ENCODE measurements around the gene GNB1L.

The GNB1L gene

GRCh38 chr22:19748991-19749664, 105.5 kb downstream of the GNB1L start:
- H3K4me3 Mint-ChIP-seq, result no peak overlapping the region
- no peaks in the 10 kb centered on the region for H3K36me3 Mint-ChIP-seq (ENCODE audit: insufficient read depth)
- H3K4me1 Mint-ChIP-seq (ENCODE audit: low read depth in 2 of 2), result no peaks in the 10 kb centered on the region
- DNase-seq (no peak), ATAC-seq (replicated peaks) (no peak)
- H3K9me3 Mint-ChIP-seq, result no peaks in the 10 kb centered on the region
- H3K27ac Mint-ChIP-seq, result peak overlapping the region in 1 of 2 donors; percentile 16
- H3K27me3 Mint-ChIP-seq, result peaks cover 20 to 47% of the 10 kb centered on the region in 2 donors

- Mint-ChIP-seq H3K36me3 (ENCODE audit: insufficient read depth) (no peaks in the 10 kb centered on the region), H3K4me1 (ENCODE audit: low read depth in 2 of 2) (no peaks in the 10 kb centered on the region), H3K9me3 (no peaks in the 10 kb centered on the region), H3K27ac (no peak overlapping the region), H3K4me3 (no peak overlapping the region), H3K27me3 (peaks cover 15 to 37% of the 10 kb centered on the region in 2 donors)
- no peak for ATAC-seq (replicated peaks)
- no peak for DNase-seq
Measured at GRCh38 chr22:19748139-19748538, 106.5 kb downstream of the GNB1L start.

- H3K27me3 Mint-ChIP-seq, result peaks cover 9 to 31% of the 10 kb centered on the region in 2 donors
- no peaks in the 10 kb centered on the region for H3K9me3 Mint-ChIP-seq
- H3K27ac Mint-ChIP-seq, result no peak overlapping the region
- no peak for DNase-seq
- H3K4me1 Mint-ChIP-seq (ENCODE audit: low read depth in 2 of 2), result no peaks in the 10 kb centered on the region
- no peak overlapping the region for H3K4me3 Mint-ChIP-seq
- no peak for ATAC-seq (replicated peaks)
- H3K36me3 Mint-ChIP-seq (ENCODE audit: insufficient read depth), result no peaks in the 10 kb centered on the region
Measured at GRCh38 chr22:19747551-19747950, 107.1 kb downstream of the GNB1L start.

- no peak overlapping the region for H3K4me3 Mint-ChIP-seq
- no peak for ATAC-seq (replicated peaks)
- H3K9me3 Mint-ChIP-seq, result no peaks in the 10 kb centered on the region
- H3K27me3 Mint-ChIP-seq, result peaks cover 6 to 23% of the 10 kb centered on the region in 2 donors
- H3K36me3 Mint-ChIP-seq (ENCODE audit: insufficient read depth), result no peaks in the 10 kb centered on the region
- no peak for DNase-seq
- H3K27ac Mint-ChIP-seq, result no peak overlapping the region
- H3K4me1 Mint-ChIP-seq (ENCODE audit: low read depth in 2 of 2), result no peaks in the 10 kb centered on the region
Measured at GRCh38 chr22:19746726-19747125, 107.9 kb downstream of the GNB1L start.

GRCh38 chr22:19745155-19746101, 109.2 kb downstream of the GNB1L start:
- DNase-seq, result no peak
- no peaks in the 10 kb centered on the region for H3K4me1 Mint-ChIP-seq (ENCODE audit: low read depth in 2 of 2)

GRCh38 chr22:19744350-19745006, 110.2 kb downstream of the GNB1L start:
- DNase-seq (no peak), ATAC-seq (replicated peaks) (no peak)
- Mint-ChIP-seq H3K4me3 (no peak overlapping the region), H3K27me3 (peaks cover 0 to 19% of the 10 kb centered on the region in 2 donors), H3K36me3 (ENCODE audit: insufficient read depth) (no peaks in the 10 kb centered on the region), H3K9me3 (no peaks in the 10 kb centered on the region), H3K27ac (peak overlapping the region in 1 of 2 donors; percentile 53), H3K4me1 (ENCODE audit: low read depth in 2 of 2) (no peaks in the 10 kb centered on the region)

More at GRCh38 chr22:19745155-19746101, 109.2 kb downstream of the GNB1L start:
- H3K27ac Mint-ChIP-seq, result peak overlapping the region in 1 of 2 donors; percentile 53
- no peak for ATAC-seq (replicated peaks)
- no peaks in the 10 kb centered on the region for H3K9me3 Mint-ChIP-seq
- H3K27me3 Mint-ChIP-seq, result peaks cover 0 to 11% of the 10 kb centered on the region in 2 donors
- no peaks in the 10 kb centered on the region for H3K36me3 Mint-ChIP-seq (ENCODE audit: insufficient read depth)
- no peak overlapping the region for H3K4me3 Mint-ChIP-seq

- H3K4me3 Mint-ChIP-seq, result no peak overlapping the region
- H3K27ac Mint-ChIP-seq, result no peak overlapping the region
- no peaks in the 10 kb centered on the region for H3K36me3 Mint-ChIP-seq (ENCODE audit: insufficient read depth)
- ATAC-seq (replicated peaks), result no peak
- H3K27me3 Mint-ChIP-seq, result peaks cover 0 to 11% of the 10 kb centered on the region in 2 donors
- H3K4me1 Mint-ChIP-seq (ENCODE audit: low read depth in 2 of 2), result no peaks in the 10 kb centered on the region
- H3K9me3 Mint-ChIP-seq, result no peaks in the 10 kb centered on the region
- no peak for DNase-seq
Measured at GRCh38 chr22:19743651-19744050, 111.0 kb downstream of the GNB1L start.

GRCh38 chr22:19743081-19743480, 111.6 kb downstream of the GNB1L start:
- Mint-ChIP-seq H3K27me3 (peaks cover 0 to 8% of the 10 kb centered on the region in 2 donors), H3K9me3 (no peaks in the 10 kb centered on the region), H3K36me3 (ENCODE audit: insufficient read depth) (no peaks in the 10 kb centered on the region), H3K4me1 (ENCODE audit: low read depth in 2 of 2) (no peaks in the 10 kb centered on the region), H3K27ac (no peak overlapping the region), H3K4me3 (no peak overlapping the region)
- ATAC-seq (replicated peaks) (no peak), DNase-seq (no peak)

GRCh38 chr22:19742160-19743066, 112.3 kb downstream of the GNB1L start:
- no peaks in the 10 kb centered on the region for H3K4me1 Mint-ChIP-seq (ENCODE audit: low read depth in 2 of 2)
- no peaks in the 10 kb centered on the region for H3K36me3 Mint-ChIP-seq (ENCODE audit: insufficient read depth)
- H3K9me3 Mint-ChIP-seq, result no peaks in the 10 kb centered on the region
- H3K4me3 Mint-ChIP-seq, result no peak overlapping the region
- DNase-seq (no peak), ATAC-seq (replicated peaks) (no peak)
- peaks cover 0 to 8% of the 10 kb centered on the region in 2 donors for H3K27me3 Mint-ChIP-seq
- H3K27ac Mint-ChIP-seq, result no peak overlapping the region

GRCh38 chr22:19741053-19741452, 113.6 kb downstream of the GNB1L start:
- H3K27ac Mint-ChIP-seq, result no peak overlapping the region
- no peaks in the 10 kb centered on the region for H3K36me3 Mint-ChIP-seq (ENCODE audit: insufficient read depth)
- ATAC-seq (replicated peaks) (no peak), DNase-seq (no peak)
- H3K4me1 Mint-ChIP-seq (ENCODE audit: low read depth in 2 of 2), result no peaks in the 10 kb centered on the region
- no peak overlapping the region for H3K4me3 Mint-ChIP-seq
- no peaks in the 10 kb centered on the region for H3K9me3 Mint-ChIP-seq
- H3K27me3 Mint-ChIP-seq, result peaks cover 0 to 8% of the 10 kb centered on the region in 2 donors

GRCh38 chr22:19740586-19740985, 114.1 kb downstream of the GNB1L start:
- DNase-seq (no peak), ATAC-seq (replicated peaks) (no peak)
- Mint-ChIP-seq H3K4me3 (no peak overlapping the region), H3K27me3 (peaks cover 0 to 8% of the 10 kb centered on the region in 2 donors), H3K27ac (no peak overlapping the region), H3K4me1 (ENCODE audit: low read depth in 2 of 2) (no peaks in the 10 kb centered on the region), H3K36me3 (ENCODE audit: insufficient read depth) (no peaks in the 10 kb centered on the region), H3K9me3 (no peaks in the 10 kb centered on the region)

- no peak overlapping the region for H3K4me3 Mint-ChIP-seq
- ATAC-seq (replicated peaks) (no peak), DNase-seq (no peak)
- H3K27me3 Mint-ChIP-seq, result peaks cover 0 to 8% of the 10 kb centered on the region in 2 donors
- H3K36me3 Mint-ChIP-seq (ENCODE audit: insufficient read depth), result no peaks in the 10 kb centered on the region
- no peaks in the 10 kb centered on the region for H3K9me3 Mint-ChIP-seq
- H3K27ac Mint-ChIP-seq, result no peak overlapping the region
- no peaks in the 10 kb centered on the region for H3K4me1 Mint-ChIP-seq (ENCODE audit: low read depth in 2 of 2)
Measured at GRCh38 chr22:19739911-19740449, 114.7 kb downstream of the GNB1L start.
